C4-2B (cell line): ENCODE results near the gene DUSP12.

Experiments
- H3K27ac ChIP-seq: fragments of 450-650 bp; 2 replicates; pipeline ENCODE4 v1.5.1; 2017
- CTCF ChIP-seq: fragments of 450-650 bp; conservative IDR thresholded peaks from 2 replicates; pipeline ENCODE4 v1.5.1; 2017; ENCODE audit warnings: mild to moderate bottlenecking
- ZFX ChIP-seq: fragments of 450-650 bp; IDR thresholded peaks from 2 replicates; pipeline ENCODE4 v1.6.1; 2017

DUSP12 gene

GRCh38 chr1:161749509-161750407 is at the start of gene DUSP12:
Gene DUSP12 (plus strand): TSS chr1:161749786. CDS start chr1:161749802, 16 bp downstream.
- peak; percentile 93 for TF ChIP-seq ZFX
- TF ChIP-seq CTCF: peak; percentile 49
- H3K27ac ChIP-seq: peak within 1 kb of the TSS; percentile 95

GRCh38 chr1:161702250-161702649 is 47.3 kb upstream of the DUSP12 start:
- no peak for TF ChIP-seq ZFX
- TF ChIP-seq CTCF: no peak
- H3K27ac ChIP-seq: no peak overlapping the region

GRCh38 chr1:161705537-161705936 is 44.0 kb upstream of the DUSP12 start:
- H3K27ac ChIP-seq: no peak overlapping the region
- no peak for TF ChIP-seq CTCF
- TF ChIP-seq ZFX: no peak

GRCh38 chr1:161706113-161706481 is 43.5 kb upstream of the DUSP12 start:
- H3K27ac ChIP-seq: no peak overlapping the region
- TF ChIP-seq CTCF: no peak
- no peak for TF ChIP-seq ZFX

- TF ChIP-seq ZFX (no peak), CTCF (no peak)
- no peak within 1 kb of the TSS for H3K27ac ChIP-seq
Measured at GRCh38 chr1:161706482-161707347, 42.9 kb upstream of the DUSP12 start, which contains the start of gene FCRLA. Gene FCRLA (plus strand): TSS chr1:161707229. CDS start chr1:161707265, 36 bp downstream.

GRCh38 chr1:161707503-161707902 is 42.1 kb upstream of the DUSP12 start:
- TF ChIP-seq ZFX: no peak
- no peak for TF ChIP-seq CTCF
- H3K27ac ChIP-seq: no peak overlapping the region

GRCh38 chr1:161709373-161709772 is 40.2 kb upstream of the DUSP12 start:
- TF ChIP-seq CTCF: no peak
- no peak for TF ChIP-seq ZFX
- no peak overlapping the region for H3K27ac ChIP-seq
